ENCODE measurements around the gene ATAD3C.
"Not testable (repeated sequence)": the region's sequence is repeated elsewhere in the genome, so short reads cannot be mapped to it uniquely, and the experiment has no call there.

ATAD3C gene

DNA sequence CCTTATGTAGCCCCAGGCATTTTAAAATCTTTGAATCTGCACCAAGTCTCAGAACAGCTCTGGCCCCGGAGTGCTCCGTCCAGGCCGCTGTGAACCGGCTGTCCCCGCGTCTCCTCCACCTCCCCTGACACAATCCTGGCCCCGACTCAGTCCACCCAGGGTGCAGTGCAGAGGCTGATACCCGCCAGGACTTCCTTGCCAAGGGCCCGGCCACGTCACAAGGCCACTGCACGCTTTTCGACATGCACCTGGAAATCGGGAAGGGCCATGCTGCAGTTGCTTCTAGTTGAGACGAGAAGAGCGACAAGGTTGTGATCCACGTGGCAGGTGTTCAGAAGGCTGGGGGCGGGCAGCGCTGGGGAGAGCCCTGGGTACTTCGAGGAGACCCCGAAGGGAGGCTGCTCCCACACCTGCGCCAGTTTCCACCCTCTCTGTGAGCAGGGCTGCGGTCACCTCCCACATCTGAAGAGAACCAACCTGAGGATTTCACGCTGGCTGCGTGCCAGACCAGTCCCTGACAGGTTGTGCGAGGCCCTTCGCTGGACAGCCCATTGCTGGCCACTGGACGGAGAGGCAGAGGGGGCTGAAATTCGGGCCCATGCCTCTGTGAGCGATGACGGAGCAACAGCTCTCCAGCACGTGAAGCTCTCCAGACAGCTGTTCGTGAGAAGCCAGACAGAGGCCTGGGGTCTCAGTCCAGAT is 7.3 kb upstream of the ATAD3C start:
- no peak for DNase-seq (ENCODE audit: low spot score)

DNA sequence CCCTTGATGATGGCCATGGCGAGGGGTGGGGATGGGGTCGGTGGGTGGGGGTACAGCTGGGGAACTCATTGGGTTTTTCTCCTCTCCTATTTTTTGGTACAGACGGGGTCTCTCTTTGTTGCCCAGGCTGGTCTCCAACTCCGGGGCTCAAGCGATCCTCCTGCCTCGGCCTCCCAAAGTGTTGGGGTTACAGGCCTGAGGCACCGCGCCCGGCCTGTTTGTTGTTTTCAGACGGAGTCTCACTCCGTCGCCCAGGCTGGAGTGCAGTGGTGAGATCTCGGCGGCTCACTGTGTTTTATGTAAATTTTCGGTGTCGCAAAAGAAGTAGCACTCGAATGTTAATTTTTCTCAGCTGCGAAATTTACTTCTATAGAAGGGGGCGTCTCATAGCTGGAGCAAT is 2.9 kb upstream of the ATAD3C start:
- not testable (repeated sequence) for DNase-seq (ENCODE audit: low spot score)

DNA sequence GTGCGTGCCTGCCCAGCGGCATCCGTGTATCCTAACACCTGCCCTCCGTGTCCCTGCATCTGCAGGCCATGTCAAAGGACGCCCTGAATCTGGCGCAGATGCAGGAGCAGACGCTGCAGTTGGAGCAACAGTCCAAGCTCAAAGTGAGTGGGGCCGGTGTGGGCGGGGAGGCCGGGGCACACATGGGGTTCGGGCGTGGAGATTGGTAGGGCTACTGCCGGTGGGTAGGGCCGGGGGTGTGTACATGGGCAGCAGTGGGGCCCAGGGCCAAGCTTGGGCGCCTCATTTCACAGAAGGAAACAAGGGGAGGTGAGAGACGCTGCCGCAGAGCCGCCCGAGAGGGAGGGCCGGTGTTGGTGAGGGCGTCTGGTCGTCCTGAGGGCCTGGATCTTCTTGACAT is 1.1 kb downstream of the ATAD3C start:
- not testable (repeated sequence) for DNase-seq (ENCODE audit: low spot score)

DNA sequence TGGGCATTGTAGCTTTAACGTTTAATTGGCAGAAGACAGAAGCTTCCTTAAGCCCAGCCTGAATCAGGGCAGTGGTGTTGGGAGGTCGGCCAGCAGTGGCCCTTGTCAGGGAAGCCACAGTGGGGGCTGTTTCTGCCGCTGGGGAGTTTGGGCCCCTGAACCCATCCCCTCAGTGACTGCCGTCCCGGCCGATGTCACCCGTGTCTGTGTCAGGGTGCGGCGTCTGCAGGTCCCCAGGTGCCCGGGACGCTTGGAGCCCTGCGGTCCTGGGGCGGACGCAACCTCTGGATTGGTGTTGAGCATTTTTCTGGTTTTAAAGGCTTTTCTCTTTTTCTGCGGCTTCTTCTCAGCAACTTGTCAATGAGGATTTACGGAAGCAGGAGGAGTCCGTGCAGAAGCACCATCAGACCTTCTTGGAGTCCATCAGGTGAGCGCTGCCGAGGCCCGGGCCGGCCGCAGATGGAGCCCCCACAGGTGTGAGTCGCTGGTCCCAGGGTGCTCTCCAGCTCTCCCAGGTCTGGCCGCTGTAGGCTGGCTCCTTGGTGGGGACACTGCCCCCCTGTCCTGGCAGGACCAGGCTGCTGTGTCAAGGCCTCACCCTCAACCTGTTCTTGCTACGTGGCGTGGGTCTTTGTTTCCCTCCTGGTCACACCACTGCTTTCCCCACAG is 2.3 kb downstream of the ATAD3C start:
- DNase-seq (ENCODE audit: low spot score), result no peak

DNA sequence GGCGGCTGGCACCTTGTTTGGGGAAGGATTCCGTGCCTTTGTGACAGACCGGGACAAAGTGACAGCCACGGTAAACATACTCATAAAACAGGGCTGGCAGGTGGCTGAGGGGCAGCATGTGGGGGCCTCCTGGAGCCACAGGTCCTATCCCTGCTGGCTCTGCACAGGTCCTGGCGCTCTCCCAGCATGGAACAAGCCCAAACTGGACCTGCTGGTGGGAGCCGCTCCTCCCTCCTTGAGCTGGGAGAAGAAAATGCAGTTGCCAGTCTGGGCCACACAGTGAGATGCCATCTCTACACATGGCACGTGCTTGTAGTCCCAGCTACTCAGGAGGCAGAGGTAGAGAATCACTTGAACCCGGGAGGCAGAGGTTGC is 2.9 kb downstream of the ATAD3C start:
- DNase-seq (ENCODE audit: low spot score), result not testable (repeated sequence)

DNA sequence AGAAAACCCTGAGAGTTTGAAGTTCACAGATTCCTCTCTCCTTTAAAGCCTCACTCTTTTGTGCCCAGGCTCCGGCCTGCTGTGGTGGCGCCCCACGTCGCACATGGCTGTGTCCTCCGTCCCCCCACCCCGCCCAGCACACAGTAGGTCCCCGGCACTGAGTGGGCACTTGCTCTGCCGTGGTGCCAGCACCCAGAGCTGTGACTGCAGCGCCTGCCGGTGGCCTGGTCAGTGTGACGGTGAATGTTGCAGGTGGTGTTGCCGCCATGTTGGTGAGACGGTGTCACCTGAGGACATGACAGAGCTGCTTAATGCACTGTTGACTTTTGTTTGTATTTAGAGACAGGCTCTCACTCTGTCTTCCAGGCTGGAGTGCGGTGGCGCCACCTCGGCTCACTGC is 3.4 kb downstream of the ATAD3C start:
- no peak for DNase-seq (ENCODE audit: low spot score)

DNA sequence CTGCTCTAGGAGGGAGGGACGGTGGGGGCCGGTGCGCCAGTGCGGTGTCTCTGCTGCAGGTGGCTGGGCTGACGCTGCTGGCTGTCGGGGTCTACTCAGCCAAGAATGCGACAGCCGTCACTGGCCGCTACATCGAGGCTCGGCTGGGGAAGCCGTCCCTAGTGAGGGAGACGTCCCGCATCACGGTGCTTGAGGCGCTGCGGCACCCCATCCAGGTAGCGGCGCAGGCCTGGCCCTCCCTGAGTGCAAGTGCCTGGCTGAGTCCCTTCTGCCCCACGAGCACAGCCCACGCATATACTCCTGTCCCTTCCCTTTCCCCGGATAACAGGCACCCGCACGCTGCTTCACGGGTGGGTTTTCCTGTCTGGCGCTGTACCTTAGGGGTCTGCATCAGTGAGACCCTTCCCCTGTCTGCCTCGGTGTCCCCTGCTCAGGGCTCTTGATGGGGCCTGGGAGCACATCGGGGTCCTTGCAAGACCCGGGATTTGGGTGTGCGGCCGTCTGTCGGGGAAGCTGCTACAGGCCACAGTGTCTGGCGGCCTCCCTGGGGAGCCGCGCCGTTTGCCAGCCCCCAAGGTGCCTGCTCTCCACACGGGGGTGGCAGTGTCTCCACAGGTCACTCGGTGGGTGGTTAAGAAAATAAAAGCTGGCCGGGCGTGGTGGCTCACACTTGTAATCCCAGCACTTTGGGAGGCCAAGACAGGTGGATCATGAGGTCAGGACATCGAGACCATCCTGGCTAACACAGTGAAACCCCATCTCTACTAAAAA is 5.0 kb downstream of the ATAD3C start:
- DNase-seq (ENCODE audit: low spot score), result not testable (repeated sequence)

DNA sequence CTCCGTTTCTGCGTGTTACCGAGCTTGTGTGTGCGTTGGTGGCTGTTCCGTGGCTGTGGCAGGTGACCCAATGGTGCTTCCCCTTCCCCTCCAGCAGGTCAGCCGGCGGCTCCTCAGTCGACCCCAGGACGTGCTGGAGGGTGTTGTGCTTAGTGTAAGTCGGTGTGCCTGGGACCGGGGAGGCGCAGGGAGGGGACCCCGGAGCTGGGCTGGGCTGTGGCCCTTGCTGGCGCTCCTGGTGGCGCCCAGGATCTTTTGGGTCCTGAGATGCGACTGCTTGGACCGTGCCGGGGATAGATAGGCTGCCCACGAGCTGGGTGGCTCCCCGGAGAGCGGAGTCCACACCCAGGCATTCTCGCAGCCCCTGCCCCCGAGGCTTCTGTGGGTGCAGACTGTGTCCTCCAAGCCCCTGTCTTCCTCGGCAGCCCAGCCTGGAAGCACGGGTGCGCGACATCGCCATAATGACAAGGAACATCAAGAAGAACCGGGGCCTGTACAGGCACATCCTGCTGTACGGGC is 5.9 kb downstream of the ATAD3C start:
- DNase-seq (ENCODE audit: low spot score), result no peak

DNA sequence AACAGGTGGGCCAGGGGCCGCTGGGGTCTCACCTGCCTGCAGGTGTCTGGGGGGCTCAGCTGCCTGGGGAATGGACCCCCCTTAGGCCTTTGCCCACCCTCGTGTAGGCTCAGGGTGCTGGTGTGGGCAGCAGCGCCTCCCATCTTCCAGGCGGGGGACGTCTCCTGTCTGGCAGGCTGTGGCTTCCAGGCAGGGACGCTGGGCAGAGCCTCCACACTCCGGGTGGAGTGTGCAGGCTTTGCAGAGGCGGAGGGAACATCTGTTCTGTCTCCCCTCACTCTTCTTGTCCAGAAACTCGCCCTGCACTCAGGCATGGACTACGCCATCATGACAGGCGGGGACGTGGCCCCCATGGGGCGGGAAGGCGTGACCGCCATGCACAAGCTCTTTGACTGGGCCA is 6.4 kb downstream of the ATAD3C start:
- DNase-seq (ENCODE audit: low spot score), result not testable (repeated sequence)

DNA sequence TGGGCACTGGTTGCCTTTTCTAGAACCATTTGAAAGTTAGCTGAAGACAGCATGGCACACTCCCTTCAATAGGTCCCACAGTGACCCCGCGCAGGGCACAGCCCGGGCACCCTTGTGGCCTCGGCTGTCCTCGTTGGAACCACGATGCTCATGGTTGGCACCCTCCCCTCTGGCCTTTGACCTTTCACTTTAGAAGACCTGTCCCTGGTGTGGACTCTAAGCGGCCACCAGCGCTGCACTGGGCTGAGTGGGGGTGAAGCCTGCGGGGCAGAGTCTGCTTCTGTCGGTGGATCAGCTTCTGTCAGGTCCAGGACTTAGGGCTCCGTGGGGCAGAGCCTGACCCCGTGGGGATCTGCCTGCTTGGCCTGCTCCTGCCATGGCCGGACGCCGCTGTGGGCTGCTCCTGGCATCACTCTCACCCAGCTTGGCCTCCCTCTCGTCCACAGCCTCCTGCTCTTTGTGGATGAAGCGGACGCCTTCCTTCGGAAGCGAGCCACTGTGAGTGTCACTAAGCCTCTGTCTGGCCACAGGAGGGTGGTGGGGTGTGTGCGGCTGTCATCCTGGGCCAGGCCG is 7.3 kb downstream of the ATAD3C start:
- DNase-seq (ENCODE audit: low spot score), result not testable (repeated sequence)

DNA sequence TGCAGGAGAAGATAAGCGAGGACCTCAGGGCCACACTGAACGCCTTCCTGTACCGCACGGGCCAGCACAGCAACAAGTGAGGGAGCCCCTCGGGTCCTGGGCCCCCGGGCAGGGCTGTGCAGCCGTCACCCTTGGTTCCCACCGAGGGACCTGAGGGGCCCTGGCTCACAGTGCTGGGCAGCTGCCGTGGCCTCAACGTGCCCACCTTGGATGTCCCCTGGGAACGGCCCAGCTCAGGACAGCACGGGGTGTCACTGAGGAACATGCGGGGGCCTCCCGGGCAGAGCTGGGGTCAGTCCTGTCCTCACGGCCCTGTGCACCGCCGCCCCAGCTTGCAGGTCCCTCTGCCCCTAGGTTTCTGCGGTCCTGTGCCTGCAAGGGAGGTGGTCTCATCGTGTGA is 9.7 kb downstream of the ATAD3C start:
- not testable (repeated sequence) for DNase-seq (ENCODE audit: low spot score)

DNA sequence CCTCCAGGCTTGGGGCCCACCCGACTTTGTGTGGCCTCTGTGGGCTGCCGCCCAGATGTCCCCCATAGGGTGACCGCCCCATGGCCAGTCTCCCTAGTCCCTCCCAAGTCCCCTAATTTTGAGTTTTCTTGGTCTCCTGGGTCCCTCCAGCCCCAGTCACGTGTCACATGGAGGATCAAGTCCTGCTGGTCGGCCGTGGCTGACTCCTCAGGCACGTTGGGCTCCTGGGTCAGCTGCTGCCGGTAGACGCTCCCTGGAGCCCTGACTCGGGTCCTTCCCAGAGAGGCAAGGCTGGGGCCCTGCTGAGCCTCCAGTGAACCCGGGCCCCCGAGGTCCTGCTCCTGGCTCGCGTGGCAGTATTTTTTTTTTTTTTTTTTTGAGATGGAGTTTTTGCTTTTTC is 10.2 kb downstream of the ATAD3C start:
- not testable (repeated sequence) for DNase-seq (ENCODE audit: low spot score)

DNA sequence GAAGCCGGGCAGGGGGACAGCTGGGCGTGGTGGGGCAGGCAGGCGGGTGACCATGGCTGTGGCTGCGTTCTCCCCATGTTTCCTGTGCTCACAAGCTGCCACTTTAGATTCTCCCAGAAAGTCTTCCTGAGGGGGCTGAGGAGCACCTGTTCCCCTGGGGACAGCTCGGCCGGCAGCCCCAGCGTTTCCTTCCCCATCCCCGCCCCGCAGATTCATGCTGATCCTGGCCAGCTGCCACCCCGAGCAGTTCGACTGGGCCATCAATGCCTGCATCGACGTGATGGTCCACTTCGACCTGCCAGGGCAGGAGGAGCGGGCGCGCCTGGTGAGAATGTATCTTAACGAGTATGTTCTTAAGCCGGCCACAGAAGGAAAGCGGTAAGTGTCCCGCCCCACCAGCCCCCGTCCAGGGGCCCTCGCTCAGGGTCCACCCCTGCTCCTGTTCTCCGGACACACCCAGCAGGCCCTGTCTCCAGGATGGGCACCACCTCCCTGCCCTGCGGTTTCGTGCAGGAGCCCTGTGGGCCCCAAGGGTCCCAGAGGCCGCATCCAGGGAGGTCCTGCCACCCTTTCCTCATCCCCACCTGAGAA is 11.1 kb downstream of the ATAD3C start:
- DNase-seq (ENCODE audit: low spot score), result no peak

DNA sequence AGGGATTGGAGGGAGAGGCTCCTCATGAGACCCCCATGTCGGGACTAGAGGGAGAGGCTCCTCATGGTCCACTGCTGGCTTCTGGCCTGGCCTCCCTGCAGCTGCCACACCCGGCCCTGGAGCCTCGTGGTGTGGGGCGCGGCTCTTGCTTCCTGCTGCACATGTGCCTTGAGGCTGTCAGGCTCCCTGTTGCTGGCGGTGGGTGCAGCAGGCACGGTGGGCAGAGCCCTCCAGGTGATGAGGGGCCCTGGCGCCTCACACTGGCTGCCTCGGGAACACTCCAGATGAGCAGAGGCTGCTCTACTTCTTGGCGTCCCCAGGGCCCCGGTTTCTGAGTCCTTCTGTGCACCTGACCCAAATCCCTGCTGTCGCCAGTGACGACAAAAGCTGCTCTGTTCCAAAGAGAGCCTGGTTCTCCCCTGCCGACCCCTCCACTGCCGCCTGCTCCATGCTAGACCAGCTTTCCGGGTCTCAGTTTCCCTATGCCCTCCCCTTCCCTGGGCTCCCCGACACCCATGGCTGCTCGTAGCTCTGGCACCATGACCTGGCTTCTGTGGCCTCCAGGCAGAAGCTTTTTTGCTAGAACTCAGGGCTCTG is 12.3 kb downstream of the ATAD3C start:
- DNase-seq (ENCODE audit: low spot score), result no peak

DNA sequence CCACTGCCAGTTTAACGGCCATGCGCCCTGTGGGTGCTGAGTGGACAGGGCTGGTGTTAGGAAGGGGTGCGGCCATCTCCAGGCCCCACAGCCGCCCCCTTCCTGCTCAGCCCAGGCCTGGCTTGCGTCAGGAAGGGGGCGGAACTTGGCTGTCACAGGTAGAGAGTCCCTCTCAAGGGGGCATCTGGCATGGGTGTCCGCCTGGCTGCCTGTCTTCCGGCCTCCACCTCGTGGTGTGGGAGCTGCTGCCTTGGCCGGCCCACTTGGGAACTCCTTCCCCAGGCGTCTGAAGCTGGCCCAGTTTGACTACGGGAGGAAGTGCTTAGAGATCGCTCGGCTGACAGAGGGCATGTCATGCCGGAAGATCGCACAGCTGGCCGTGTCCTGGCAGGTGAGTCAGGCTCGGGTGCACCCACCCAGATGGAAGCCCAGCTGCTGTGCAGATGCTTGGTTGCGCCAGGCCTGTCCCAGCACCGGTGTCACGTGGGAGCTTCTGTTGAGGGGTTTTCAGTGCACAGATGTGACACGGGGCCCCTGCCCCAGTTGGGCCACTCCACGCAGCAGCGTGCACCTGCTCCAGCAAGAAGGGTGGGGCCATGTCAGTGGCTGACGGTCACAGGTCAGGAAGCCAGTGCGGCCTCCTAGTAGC is 13.0 kb downstream of the ATAD3C start:
- peak; percentile 32 for DNase-seq (ENCODE audit: low spot score)

DNA sequence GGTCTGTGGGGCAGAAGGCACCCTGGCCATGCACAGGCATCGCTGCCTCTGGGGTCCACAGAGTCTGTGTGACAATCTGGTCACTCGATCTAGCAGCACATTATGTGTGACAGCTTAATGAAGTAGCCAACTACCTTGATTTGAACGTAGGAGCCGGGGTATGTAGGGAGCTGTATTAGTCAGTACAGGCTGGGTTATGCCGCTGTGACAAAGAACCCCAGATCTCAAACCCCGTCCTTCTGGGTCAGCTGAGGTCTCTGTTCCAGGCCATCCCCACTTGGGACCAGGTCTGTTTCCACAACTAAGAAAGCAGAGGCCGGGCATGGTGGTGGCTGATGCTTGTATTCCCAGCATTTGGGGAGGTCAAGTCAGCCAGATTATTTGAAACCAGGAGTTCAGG is 13.8 kb downstream of the ATAD3C start:
- DNase-seq (ENCODE audit: low spot score), result no peak

DNA sequence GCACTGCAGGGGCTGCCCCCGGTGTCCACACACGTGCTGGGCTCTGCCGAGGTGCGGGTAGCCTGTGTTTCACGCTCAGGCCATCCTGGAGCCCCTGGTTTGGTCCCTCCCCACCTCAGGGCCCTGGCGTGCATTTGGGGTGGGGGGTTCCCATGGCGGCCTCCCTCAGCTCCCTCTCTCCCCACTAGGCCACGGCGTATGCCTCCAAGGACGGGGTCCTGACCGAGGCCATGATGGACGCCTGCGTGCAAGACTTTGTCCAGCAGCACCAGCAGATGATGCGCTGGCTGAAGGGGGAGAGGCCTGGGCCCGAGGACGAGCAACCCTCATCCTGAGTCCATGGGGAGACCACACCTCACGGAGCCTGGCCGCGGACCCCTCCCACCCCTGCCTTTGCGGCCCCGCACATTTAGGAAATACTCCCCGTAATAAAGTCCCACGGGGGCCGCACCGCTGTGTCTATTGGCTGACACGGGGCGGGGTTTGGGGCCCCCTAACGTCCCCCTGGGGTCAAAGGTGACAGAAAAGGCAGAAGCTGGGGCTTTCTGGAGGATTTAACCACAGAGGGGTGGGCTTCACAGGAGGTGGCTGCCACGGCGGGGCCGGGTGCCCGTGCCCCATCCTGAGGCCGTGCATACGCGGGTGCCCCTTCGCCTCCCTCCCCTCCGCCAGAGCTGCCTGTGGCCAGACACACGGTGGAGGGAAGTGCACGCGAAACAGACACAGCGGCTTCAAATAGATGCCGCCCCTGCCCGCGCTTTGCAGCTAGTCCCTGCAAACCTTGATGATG is 18.9 kb downstream of the ATAD3C start:
- DNase-seq (ENCODE audit: low spot score), result not testable (repeated sequence)

DNA sequence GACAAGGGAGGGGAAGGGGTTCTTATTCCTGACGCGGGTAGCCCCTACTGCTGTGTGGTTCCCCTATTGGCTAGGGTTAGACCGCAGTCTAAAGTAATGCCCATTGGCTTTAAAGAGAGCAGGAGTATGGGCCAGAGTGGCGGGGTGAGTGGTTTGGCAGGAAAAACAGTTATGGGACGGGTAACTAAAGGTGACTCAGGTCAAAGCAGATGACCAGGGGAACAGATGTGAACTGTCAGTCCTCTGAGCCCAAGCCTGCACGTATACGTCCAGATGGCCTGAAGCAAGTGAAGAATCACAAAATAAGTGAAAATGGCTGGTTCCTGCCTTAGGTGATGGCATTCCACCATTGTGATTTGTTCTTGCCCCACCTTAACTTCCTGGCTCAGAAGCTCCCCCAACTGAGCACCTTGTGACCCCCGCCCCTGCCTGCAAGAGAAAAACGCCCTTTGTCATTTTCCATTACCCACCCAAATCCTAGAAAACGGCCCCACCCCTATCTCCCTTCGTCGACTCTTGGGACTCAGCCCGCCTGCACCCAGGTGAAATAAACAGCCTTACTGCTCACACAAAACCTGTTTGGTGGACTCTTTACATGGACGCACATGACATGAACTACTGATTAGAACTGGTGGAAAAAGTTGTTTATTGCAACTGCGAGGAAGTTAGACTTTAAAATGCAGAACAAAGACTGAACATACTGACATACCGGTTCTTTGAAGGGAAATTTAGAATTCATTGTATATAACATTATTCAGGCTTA is 21.3 kb downstream of the ATAD3C start:
- peak; percentile 52 for DNase-seq (ENCODE audit: low spot score)

DNA sequence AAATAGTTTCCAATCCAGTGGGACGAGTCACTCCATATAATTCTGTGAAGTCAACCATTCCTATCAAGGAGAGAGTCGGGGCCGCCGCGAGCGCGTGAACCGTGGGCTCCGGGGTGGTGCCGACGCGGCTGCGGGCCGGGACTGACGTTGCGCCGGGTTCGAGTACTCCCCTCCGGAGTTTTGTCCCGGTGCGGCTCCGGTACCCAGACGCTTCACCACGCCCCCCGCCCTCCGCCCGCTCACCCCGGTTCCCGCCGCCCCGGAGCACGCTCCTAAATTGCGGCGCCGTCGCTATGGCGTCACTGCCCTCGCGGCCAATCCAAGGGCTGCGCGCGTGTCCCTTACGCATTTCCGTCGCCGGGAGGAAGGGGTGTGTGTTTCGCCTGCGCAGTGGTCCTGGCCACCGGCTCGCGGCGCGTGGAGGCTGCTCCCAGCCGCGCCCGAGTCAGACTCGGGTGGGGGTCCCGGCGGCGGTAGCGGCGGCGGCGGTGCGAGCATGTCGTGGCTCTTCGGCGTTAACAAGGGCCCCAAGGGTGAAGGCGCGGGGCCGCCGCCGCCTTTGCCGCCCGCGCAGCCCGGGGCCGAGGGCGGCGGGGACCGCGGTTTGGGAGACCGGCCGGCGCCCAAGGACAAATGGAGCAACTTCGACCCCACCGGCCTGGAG is 22.0 kb downstream of the ATAD3C start, which contains the start of gene ATAD3B:
Gene ATAD3B, plus strand, starts transcription at position 377 of the 664 bp plus-strand sequence. Its CDS starts 120 bp downstream, at position 497.
- peak; percentile 92 for DNase-seq (ENCODE audit: low spot score)
